ENCODE measurements around the gene TMEM53. TPM values are rescaled to one million over a fixed set of nuclear protein-coding genes. Genes with fewer than 3 reads are reported as not detected.

TMEM53 gene
- total RNA-seq, 2 donors from 2014 or later, result 3.9 to 12.9 TPM

DNA sequence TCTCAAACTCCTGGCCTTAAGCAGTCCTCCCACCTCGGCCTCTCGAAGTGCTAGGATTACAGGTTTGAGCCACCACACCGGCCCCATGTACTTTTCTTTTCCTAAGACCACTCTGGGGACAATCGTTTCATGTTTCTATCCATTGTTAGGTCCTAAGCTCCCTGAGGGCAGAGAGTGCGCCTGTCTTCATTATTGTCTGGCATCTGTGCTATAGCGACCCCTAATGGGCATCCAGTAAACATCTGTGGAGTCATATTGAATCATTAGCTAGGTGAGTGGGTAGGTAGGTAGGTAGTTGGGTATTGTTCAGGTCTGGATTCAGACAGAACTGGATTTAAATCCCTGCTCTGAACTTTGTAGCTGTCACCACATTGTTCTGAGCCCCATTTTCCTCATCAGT is 66.1 kb downstream of the TMEM53 start:
- ATAC-seq (ENCODE audit: insufficient number of reproducible peaks, low FRiP score, low read depth) (no peak), DNase-seq (ENCODE audit: low spot score) (no peak)
- Histone ChIP-seq H3K4me3 (no peak overlapping the region), H3K9me3 (no peaks in the 10 kb centered on the region), H3K27me3 (replicated peaks; ENCODE audit: insufficient read depth) (no peaks in the 10 kb centered on the region), H3K27ac (no peak overlapping the region), H3K36me3 (no peaks in the 10 kb centered on the region), H3K4me1 (ENCODE audit: control insufficient read depth in 1 of 2, low read depth in 2 of 2) (no peaks in the 10 kb centered on the region)
- TF ChIP-seq, protein P1, sequence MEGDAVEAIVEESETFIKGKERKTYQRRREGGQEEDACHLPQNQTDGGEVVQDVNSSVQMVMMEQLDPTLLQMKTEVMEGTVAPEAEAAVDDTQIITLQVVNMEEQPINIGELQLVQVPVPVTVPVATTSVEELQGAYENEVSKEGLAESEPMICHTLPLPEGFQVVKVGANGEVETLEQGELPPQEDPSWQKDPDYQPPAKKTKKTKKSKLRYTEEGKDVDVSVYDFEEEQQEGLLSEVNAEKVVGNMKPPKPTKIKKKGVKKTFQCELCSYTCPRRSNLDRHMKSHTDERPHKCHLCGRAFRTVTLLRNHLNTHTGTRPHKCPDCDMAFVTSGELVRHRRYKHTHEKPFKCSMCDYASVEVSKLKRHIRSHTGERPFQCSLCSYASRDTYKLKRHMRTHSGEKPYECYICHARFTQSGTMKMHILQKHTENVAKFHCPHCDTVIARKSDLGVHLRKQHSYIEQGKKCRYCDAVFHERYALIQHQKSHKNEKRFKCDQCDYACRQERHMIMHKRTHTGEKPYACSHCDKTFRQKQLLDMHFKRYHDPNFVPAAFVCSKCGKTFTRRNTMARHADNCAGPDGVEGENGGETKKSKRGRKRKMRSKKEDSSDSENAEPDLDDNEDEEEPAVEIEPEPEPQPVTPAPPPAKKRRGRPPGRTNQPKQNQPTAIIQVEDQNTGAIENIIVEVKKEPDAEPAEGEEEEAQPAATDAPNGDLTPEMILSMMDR (IDR thresholded peaks at IDR 0.05), result no peak

DNA sequence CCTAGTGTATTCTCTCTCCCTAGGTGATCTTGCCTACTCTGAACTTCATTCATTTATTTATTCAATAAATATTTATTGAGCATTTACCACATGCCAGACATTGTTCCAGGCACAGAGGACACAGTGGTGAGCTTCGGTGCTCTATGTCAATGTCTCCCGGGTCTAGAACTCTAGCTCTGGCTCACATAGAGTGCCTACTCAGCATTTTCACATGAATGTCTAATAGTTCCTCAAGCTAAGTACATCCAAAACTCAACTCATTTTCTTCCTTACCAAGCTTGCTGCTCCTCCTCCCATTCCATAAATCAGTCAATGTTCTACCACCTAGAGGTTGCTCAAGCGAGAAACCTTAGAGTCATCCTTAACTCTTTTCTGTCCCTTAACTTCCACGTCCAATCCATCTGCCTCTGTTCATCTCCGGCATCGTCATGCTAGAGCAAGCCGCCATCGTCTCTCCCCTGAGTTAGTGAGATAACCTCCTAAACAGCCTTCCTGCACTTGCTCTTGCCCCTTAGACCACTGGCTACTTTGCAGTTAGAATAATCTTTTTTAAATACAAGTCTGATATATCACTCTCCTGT is 67.5 kb downstream of the TMEM53 start:
- ATAC-seq (ENCODE audit: insufficient number of reproducible peaks, low FRiP score, low read depth) (no peak), DNase-seq (ENCODE audit: low spot score) (no peak)
- TF ChIP-seq, protein P1 (IDR thresholded peaks at IDR 0.05), result no peak
- Histone ChIP-seq H3K4me3 (no peak overlapping the region), H3K36me3 (no peaks in the 10 kb centered on the region), H3K27me3 (replicated peaks; ENCODE audit: insufficient read depth) (no peaks in the 10 kb centered on the region), H3K27ac (no peak overlapping the region), H3K9me3 (no peaks in the 10 kb centered on the region), H3K4me1 (ENCODE audit: control insufficient read depth in 1 of 2, low read depth in 2 of 2) (no peaks in the 10 kb centered on the region)

DNA sequence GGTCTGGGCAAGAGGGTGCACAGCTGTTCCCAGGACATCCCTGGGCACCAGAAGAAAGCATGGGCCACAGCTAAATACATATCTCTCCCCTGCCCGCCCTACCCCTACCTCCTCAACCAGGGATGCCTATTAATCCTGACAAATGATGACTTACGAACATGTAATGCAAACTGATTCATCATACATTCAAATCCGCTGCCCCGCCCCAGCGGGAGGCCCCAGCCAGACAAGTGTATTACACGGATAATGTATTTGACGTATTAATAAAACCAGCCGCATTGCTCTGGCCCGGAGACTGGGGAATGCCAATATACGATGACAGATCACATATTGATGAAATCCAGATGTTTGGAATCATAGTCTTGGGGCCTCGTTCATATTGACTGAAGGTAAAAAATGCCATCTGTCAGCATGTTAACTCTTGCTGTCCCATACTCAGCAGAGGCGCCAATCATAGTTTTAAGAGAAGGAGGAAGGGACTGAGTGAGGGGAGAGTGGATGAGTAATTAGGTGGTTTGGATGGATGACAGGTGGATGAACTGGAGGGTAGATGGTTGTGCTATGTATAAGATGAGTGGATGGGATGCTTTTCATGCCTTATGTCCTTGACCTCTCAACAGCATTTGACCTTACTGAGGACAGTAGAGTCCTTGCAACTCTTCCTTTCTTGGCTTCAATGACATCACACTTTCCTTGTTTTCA is 68.2 kb downstream of the TMEM53 start:
- no peaks in the 10 kb centered on the region for H3K27me3 ChIP-seq (replicated peaks; ENCODE audit: insufficient read depth)
- no peak for ATAC-seq (ENCODE audit: insufficient number of reproducible peaks, low FRiP score, low read depth)

DNA sequence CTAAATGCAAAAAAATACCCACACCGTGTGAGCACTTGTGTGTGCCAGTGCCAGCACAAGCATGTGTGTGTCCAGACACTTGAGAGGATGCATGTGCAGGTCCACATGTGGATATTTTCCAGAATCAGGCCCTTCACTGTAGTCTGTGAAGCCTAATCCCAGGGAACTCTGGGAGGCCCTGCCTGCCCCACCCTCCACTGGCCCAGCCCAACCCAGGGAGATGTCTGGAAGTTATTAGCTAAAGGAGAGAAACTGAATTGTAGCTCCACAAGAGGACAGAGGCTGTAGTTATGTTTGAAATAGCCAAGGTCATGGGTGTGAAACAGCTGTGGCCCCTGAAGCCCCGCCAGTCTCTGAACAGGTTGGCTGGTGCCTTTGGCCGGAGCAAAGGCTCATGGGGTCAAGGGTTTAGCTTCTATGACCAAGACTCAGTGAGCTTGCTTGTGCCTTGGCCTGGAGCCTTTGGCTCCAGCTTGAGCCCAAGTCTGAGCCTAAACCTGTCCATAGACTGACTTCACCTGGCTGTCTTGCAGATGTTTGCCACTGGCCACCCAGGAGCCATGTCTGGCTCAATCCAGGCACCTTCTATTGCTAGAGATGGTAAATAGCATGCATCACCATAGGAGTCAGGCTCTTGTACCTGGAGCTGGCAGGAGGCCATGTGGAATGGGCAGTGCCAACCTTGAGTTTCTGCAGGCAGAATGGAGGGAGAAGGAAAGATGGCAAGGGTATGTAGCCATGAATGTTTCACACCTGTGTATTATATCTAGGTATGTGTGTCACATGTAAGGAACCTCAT is 69.9 kb downstream of the TMEM53 start:
- no peaks in the 10 kb centered on the region for H3K36me3 ChIP-seq
- H3K4me1 ChIP-seq (ENCODE audit: control insufficient read depth in 1 of 2, low read depth in 2 of 2), result no peaks in the 10 kb centered on the region
- H3K4me3 ChIP-seq, result no peak overlapping the region
- H3K27ac ChIP-seq, result no peak overlapping the region
- H3K9me3 ChIP-seq, result no peaks in the 10 kb centered on the region
- no peaks in the 10 kb centered on the region for H3K27me3 ChIP-seq (replicated peaks; ENCODE audit: insufficient read depth)
- TF ChIP-seq, protein P1 (IDR thresholded peaks at IDR 0.05), result no peak
- DNase-seq (ENCODE audit: low spot score), result no peak
- ATAC-seq (ENCODE audit: insufficient number of reproducible peaks, low FRiP score, low read depth), result no peak

More for the DNA sequence above, 68.2 kb downstream of the TMEM53 start:
- Histone ChIP-seq H3K27ac (no peak overlapping the region), H3K9me3 (no peaks in the 10 kb centered on the region), H3K4me3 (no peak overlapping the region), H3K4me1 (ENCODE audit: control insufficient read depth in 1 of 2, low read depth in 2 of 2) (no peaks in the 10 kb centered on the region), H3K36me3 (no peaks in the 10 kb centered on the region)
- no peak for DNase-seq (ENCODE audit: low spot score)
- TF ChIP-seq, protein P1 (IDR thresholded peaks at IDR 0.05), result no peak

DNA sequence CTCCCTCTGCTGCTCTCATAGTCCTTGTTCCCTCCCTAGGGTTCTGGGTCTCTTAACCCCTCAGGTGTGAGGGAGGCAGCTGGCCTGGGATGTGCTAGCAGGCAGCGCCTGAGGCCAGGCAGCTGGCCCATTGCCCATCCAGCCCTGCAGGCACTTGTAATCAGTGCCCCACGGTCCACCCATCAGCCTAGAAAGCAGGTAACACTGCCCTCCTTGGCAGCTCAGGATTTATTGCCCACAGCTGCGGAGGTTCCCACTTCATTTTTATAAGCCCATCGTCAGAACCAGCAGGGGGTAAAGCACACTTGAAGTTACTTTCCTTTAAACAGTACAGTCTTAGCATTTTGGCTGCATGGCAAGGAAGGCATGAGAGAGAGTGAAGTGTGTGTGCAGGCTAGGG is 70.6 kb downstream of the TMEM53 start:
- DNase-seq (ENCODE audit: low spot score) (no peak), ATAC-seq (ENCODE audit: insufficient number of reproducible peaks, low FRiP score, low read depth) (no peak)
- Histone ChIP-seq H3K4me1 (ENCODE audit: control insufficient read depth in 1 of 2, low read depth in 2 of 2) (no peaks in the 10 kb centered on the region), H3K9me3 (no peaks in the 10 kb centered on the region), H3K27ac (no peak overlapping the region), H3K27me3 (replicated peaks; ENCODE audit: insufficient read depth) (no peaks in the 10 kb centered on the region), H3K4me3 (no peak overlapping the region), H3K36me3 (no peaks in the 10 kb centered on the region)
- TF ChIP-seq, protein P1 (IDR thresholded peaks at IDR 0.05), result no peak
